Neural crest cell (in vitro differentiated cells): ENCODE data around the gene BYSL. TPM values are rescaled to one million over a fixed set of nuclear protein-coding genes. Genes with fewer than 3 reads are reported as not detected.

Source experiments
- DNase-seq: peaks from one replicate; pipeline ENCODE4 v3.0.0; 2021; ENCODE audit warnings: low read depth, mixed read lengths, low spot score
- H3K27ac Mint-ChIP-seq: one replicate; pipeline ENCODE4 v1.8.0; 2021; ENCODE audit warnings: mild to moderate bottlenecking, mixed read lengths; ENCODE audit not compliant: unreplicated experiment
- H3K27me3 Mint-ChIP-seq: 2 replicates; pipeline ENCODE4 v1.8.0; 2021; ENCODE audit warnings: low read depth, mild to moderate bottlenecking, mixed read lengths
- H3K36me3 Mint-ChIP-seq: 2 replicates; pipeline ENCODE4 v1.8.0; 2021; ENCODE audit warnings: low read depth, mild to moderate bottlenecking, mixed read lengths
- H3K4me1 Mint-ChIP-seq: 2 replicates; pipeline ENCODE4 v1.8.0; 2021; ENCODE audit warnings: mixed read lengths
- H3K4me3 Mint-ChIP-seq: one replicate; pipeline ENCODE4 v1.8.0; 2021; ENCODE audit warnings: mild to moderate bottlenecking, mixed read lengths
- H3K9me3 Mint-ChIP-seq: 2 replicates; pipeline ENCODE4 v1.8.0; 2021; ENCODE audit warnings: mixed read lengths
- total RNA-seq: library from RNA; stranded (reverse); gene quantifications from 2 replicates; pipeline ENCODE4 v1.2.1, GENCODE V29; 2021
- TF ChIP-seq, protein P1 (sequence below): fragments of 200-600 bp; sonication (generic); conservative IDR thresholded peaks from 2 replicates; pipeline ENCODE4 v1.5.0; 2021; ENCODE audit warnings: antibody characterized with exemption, mild to moderate bottlenecking

The BYSL gene
- total RNA-seq, 1 donor from 2014 or later = 50.8 TPM

DNA sequence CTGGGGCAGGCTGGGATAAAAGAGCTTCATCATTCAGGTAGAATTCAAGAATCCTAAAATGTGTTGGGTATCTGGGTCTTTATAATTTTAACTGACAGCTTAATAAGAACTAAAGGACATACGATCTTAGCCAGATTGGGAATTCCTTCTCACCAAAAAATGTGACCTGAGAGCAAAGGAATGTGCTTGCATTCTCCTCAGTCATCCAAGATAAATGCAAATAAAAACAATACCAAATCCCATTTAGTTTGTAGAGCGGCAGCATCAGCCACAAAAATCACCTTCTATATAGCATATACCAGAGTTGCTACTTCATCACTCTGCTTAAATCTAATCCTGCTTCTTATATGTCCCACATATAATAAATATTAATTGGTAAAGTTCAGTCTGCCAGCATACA is 43.1 kb upstream of the BYSL start:
- H3K27ac Mint-ChIP-seq = no peak overlapping the region
- DNase-seq = no peak

GRCh38 chr6:41878961-41879405 is 42.3 kb upstream of the BYSL start:
- no peak for DNase-seq
- Mint-ChIP-seq H3K27ac (no peak overlapping the region), H3K9me3 (no peaks in the 10 kb centered on the region), H3K27me3 (no peaks in the 10 kb centered on the region), H3K4me3 (no peak overlapping the region), H3K36me3 (no peaks in the 10 kb centered on the region), H3K4me1 (no peaks in the 10 kb centered on the region)
- TF ChIP-seq, protein P1, sequence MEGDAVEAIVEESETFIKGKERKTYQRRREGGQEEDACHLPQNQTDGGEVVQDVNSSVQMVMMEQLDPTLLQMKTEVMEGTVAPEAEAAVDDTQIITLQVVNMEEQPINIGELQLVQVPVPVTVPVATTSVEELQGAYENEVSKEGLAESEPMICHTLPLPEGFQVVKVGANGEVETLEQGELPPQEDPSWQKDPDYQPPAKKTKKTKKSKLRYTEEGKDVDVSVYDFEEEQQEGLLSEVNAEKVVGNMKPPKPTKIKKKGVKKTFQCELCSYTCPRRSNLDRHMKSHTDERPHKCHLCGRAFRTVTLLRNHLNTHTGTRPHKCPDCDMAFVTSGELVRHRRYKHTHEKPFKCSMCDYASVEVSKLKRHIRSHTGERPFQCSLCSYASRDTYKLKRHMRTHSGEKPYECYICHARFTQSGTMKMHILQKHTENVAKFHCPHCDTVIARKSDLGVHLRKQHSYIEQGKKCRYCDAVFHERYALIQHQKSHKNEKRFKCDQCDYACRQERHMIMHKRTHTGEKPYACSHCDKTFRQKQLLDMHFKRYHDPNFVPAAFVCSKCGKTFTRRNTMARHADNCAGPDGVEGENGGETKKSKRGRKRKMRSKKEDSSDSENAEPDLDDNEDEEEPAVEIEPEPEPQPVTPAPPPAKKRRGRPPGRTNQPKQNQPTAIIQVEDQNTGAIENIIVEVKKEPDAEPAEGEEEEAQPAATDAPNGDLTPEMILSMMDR = no peak

More for the DNA sequence above, 43.1 kb upstream of the BYSL start:
- TF ChIP-seq, protein P1 = no peak
- Mint-ChIP-seq H3K27me3 (no peaks in the 10 kb centered on the region), H3K9me3 (no peaks in the 10 kb centered on the region), H3K4me1 (no peaks in the 10 kb centered on the region), H3K36me3 (no peaks in the 10 kb centered on the region), H3K4me3 (no peak overlapping the region)

GRCh38 chr6:41881506-41881905 is 39.8 kb upstream of the BYSL start:
- Mint-ChIP-seq H3K4me1 (no peaks in the 10 kb centered on the region), H3K27me3 (no peaks in the 10 kb centered on the region), H3K4me3 (no peak overlapping the region), H3K27ac (no peak overlapping the region), H3K36me3 (no peaks in the 10 kb centered on the region), H3K9me3 (no peaks in the 10 kb centered on the region)
- TF ChIP-seq, protein P1 = no peak
- DNase-seq = no peak

GRCh38 chr6:41884957-41885356 is 36.3 kb upstream of the BYSL start:
- H3K27me3 Mint-ChIP-seq = no peaks in the 10 kb centered on the region
- no peaks in the 10 kb centered on the region for H3K36me3 Mint-ChIP-seq
- DNase-seq = no peak
- H3K27ac Mint-ChIP-seq = no peak overlapping the region
- peaks cover 10% of the 10 kb centered on the region for H3K4me1 Mint-ChIP-seq
- H3K4me3 Mint-ChIP-seq = no peak overlapping the region
- TF ChIP-seq, protein P1 = no peak
- H3K9me3 Mint-ChIP-seq = no peaks in the 10 kb centered on the region

DNA sequence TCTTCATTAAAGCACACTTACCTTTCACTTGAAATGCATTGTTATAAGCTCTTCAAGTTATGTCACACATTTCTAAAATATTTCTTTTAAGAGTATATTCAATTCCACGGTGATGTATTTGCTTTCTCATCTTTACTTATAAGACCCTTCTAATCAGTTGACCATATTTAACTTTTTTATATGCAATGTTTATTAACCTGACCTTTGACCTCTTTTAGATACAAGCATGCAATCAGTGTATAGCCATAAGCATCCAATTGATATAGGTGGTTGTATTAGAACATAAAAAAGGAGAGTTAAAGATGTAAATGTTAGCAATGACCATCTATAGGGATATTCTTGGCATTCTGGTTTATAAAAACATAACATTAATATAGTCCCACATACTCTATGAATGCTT is 35.4 kb upstream of the BYSL start:
- TF ChIP-seq, protein P1 = no peak
- no peaks in the 10 kb centered on the region for H3K27me3 Mint-ChIP-seq
- no peaks in the 10 kb centered on the region for H3K9me3 Mint-ChIP-seq
- H3K36me3 Mint-ChIP-seq = no peaks in the 10 kb centered on the region
- no peak overlapping the region for H3K27ac Mint-ChIP-seq
- peaks cover 10% of the 10 kb centered on the region for H3K4me1 Mint-ChIP-seq
- H3K4me3 Mint-ChIP-seq = no peak overlapping the region
- no peak for DNase-seq

GRCh38 chr6:41887331-41887751 is 34.0 kb upstream of the BYSL start:
- H3K9me3 Mint-ChIP-seq = no peaks in the 10 kb centered on the region
- no peaks in the 10 kb centered on the region for H3K36me3 Mint-ChIP-seq
- H3K27me3 Mint-ChIP-seq = no peaks in the 10 kb centered on the region
- TF ChIP-seq, protein P1 = no peak
- peak overlapping the region; percentile 86 for H3K27ac Mint-ChIP-seq
- no peak for DNase-seq
- H3K4me1 Mint-ChIP-seq = peaks cover 12% of the 10 kb centered on the region
- H3K4me3 Mint-ChIP-seq = peak overlapping the region; percentile 13
